NCI-H1092 treated with DMSO at 0.1 percent for 48 hours (cell line): ENCODE data around the gene HPDL.
"Not testable (repeated sequence)": the region's sequence is repeated elsewhere in the genome, so short reads cannot be mapped to it uniquely, and the experiment has no call there.

Experiments used
- DNase-seq: peaks from one replicate; lab custom pipeline; 2025; lab: John Stamatoyannopoulos, UW

Gene HPDL

GRCh38 chr1:45351508-45351907, 24.8 kb downstream of the HPDL start:
- DNase-seq, result no peak

GRCh38 chr1:45353685-45354084, 27.0 kb downstream of the HPDL start:
- no peak for DNase-seq

GRCh38 chr1:45354838-45355237, 28.1 kb downstream of the HPDL start:
- no peak for DNase-seq

- no peak for DNase-seq
Measured at GRCh38 chr1:45355683-45356082, 29.0 kb downstream of the HPDL start.

GRCh38 chr1:45356186-45356585, 29.5 kb downstream of the HPDL start:
- no peak for DNase-seq

- peak; percentile 64 for DNase-seq
Measured at GRCh38 chr1:45359882-45360513, 33.3 kb downstream of the HPDL start.

- DNase-seq, result not testable (repeated sequence)
Measured at GRCh38 chr1:45360981-45361380, 34.3 kb downstream of the HPDL start.

GRCh38 chr1:45364294-45364693, 37.6 kb downstream of the HPDL start:
- DNase-seq, result no peak

- DNase-seq, result no peak
Measured at GRCh38 chr1:45365051-45365450, 38.4 kb downstream of the HPDL start.

GRCh38 chr1:45370575-45370974, 43.9 kb downstream of the HPDL start:
- no peak for DNase-seq

GRCh38 chr1:45373573-45373972, 46.9 kb downstream of the HPDL start:
- no peak for DNase-seq

GRCh38 chr1:45375104-45376090, 48.7 kb downstream of the HPDL start:
- DNase-seq, result no peak

- DNase-seq, result no peak
Measured at GRCh38 chr1:45378184-45378583, 51.5 kb downstream of the HPDL start.
